A549 (cell line): ENCODE measurements around the gene PNPO. TPM values are rescaled to one million over a fixed set of nuclear protein-coding genes. Genes with fewer than 3 reads are reported as not detected.

Source experiments
- ATAC-seq, 2 experiments: fragments of 200-7000 bp in 1 of 2; fragments of >200 bp in 1 of 2; cut with Nextera tagmentation in 1 of 2; cut with Tn5 transposase in 1 of 2; 3 replicates each; pipeline versions ENCODE4 v1.8.0 to v1.9.1; 2018 to 2020; ENCODE audit warnings: mild to moderate bottlenecking in 1 of 2, moderate library complexity in 1 of 2
- CTCF ChIA-PET: fragments of 300-600 bp; sonication (Branson Sonifier 250); formaldehyde crosslinking; extraction: SDS; loops from one replicate; lab custom pipeline; 2021; ENCODE audit warnings: antibody characterized with exemption, inconsistent platforms; lab: Yijun Ruan, JAX
- POLR2A ChIA-PET: fragments of 350-600 bp; formaldehyde crosslinking; extraction: SDS; loops from one replicate; lab custom pipeline; 2021; ENCODE audit warnings: antibody characterized with exemption, inconsistent platforms; lab: Yijun Ruan, JAX
- DNase-seq, 2 experiments: peaks; one replicate each; pipeline versions ENCODE4 v3.0.0 to v3.0.0-alpha.2; 2011 to 2016; ENCODE audit warnings: low read depth in 1 of 2, low spot score in 1 of 2
- FAIRE-seq: peaks from 2 replicates; lab custom pipeline; 2011; peaks lifted over from hg19 to GRCh38; lab: Jason Lieb, UNC
- H3K27ac ChIP-seq, 2 experiments: fragments of >200 bp; sonication (Bioruptor Twin); formaldehyde crosslinking; 3 replicates each; pipeline ENCODE4 v1.5.1; 2016 to 2017
- H3K4me1 ChIP-seq: fragments of >200 bp; sonication (Bioruptor Twin); formaldehyde crosslinking; 3 replicates; pipeline ENCODE4 v1.6.1; 2016
- H3K4me2 ChIP-seq: fragments of >200 bp; sonication (Bioruptor Twin); formaldehyde crosslinking; 3 replicates; pipeline ENCODE4 v1.6.1; 2016
- H3K4me3 ChIP-seq: fragments of >200 bp; sonication (Bioruptor Twin); formaldehyde crosslinking; 3 replicates; pipeline ENCODE4 v1.5.1; 2016
- H3K9me3 ChIP-seq: fragments of >200 bp; sonication (Bioruptor Twin); formaldehyde crosslinking; 3 replicates; pipeline ENCODE4 v1.6.1; 2016
- BCL3 ChIP-seq: fragments of >200 bp; sonication (Bioruptor Twin); formaldehyde crosslinking; IDR thresholded peaks from 3 replicates; pipeline ENCODE4 v1.6.1; 2016
- CBX8 ChIP-seq: fragments of 200-600 bp; sonication (generic); IDR thresholded peaks from 2 replicates; pipeline ENCODE4 v1.6.1; 2016
- CHD4 ChIP-seq: fragments of 200-600 bp; sonication (generic); IDR thresholded peaks from 2 replicates; pipeline ENCODE4 v1.6.1; 2016; ENCODE audit warnings: antibody characterized with exemption, mild to moderate bottlenecking, borderline replicate concordance
- CTCF ChIP-seq: fragments of >200 bp; sonication (Bioruptor Twin); formaldehyde crosslinking; IDR thresholded peaks from 3 replicates; pipeline ENCODE4 v1.5.1; 2016
- E2F6 ChIP-seq: IDR thresholded peaks from 2 replicates; pipeline ENCODE4 v1.6.1; 2012; ENCODE audit warnings: low read depth, borderline replicate concordance
- ELK1 ChIP-seq: fragments of 150-350 bp; IDR thresholded peaks from 2 replicates; pipeline ENCODE4 v1.6.1; 2014; ENCODE audit warnings: low read depth, mild to moderate bottlenecking, low read length
- EP300 ChIP-seq, 2 experiments: fragments of >200 bp; sonication (Bioruptor Twin); formaldehyde crosslinking; IDR thresholded peaks; 2 replicates in 1 of 2; 3 replicates in 1 of 2; pipeline ENCODE4 v1.6.1; 2016 to 2017
- HOXB13 ChIP-seq: fragments of 250-450 bp; sonication (Bioruptor Pico); IDR thresholded peaks from 2 replicates; pipeline ENCODE4 v1.5.0; 2020; ENCODE audit warnings: low read depth, mild to moderate bottlenecking, moderate library complexity
- HOXB5 ChIP-seq: fragments of 250-450 bp; sonication (Bioruptor Pico); IDR thresholded peaks from 2 replicates; pipeline ENCODE4 v1.5.0; 2020; ENCODE audit warnings: mild to moderate bottlenecking, moderate library complexity
- JUNB ChIP-seq: fragments of >200 bp; sonication (Bioruptor Twin); formaldehyde crosslinking; IDR thresholded peaks from 2 replicates; pipeline ENCODE4 v1.6.1; 2016
- KDM1A ChIP-seq: fragments of 200-600 bp; sonication (generic); IDR thresholded peaks from 2 replicates; pipeline ENCODE4 v1.6.1; 2016; ENCODE audit warnings: low read depth, mild to moderate bottlenecking
- MAFK ChIP-seq: fragments of 450-650 bp; IDR thresholded peaks from 2 replicates; pipeline ENCODE4 v1.6.1; 2014; ENCODE audit not compliant: partially characterized antibody
- MAZ ChIP-seq: fragments of 150-350 bp; IDR thresholded peaks from 2 replicates; pipeline ENCODE4 v1.6.1; 2014; ENCODE audit warnings: antibody characterized with exemption, low read depth, low read length, borderline replicate concordance
- NR3C1 ChIP-seq: fragments of >200 bp; sonication (Bioruptor Twin); formaldehyde crosslinking; IDR thresholded peaks from 3 replicates; pipeline ENCODE4 v1.6.1; 2017
- PBX3 ChIP-seq: IDR thresholded peaks from 2 replicates; pipeline ENCODE4 v1.6.1; 2012
- RARB ChIP-seq: fragments of 250-450 bp; sonication (Bioruptor Pico); IDR thresholded peaks from 2 replicates; pipeline ENCODE4 v1.8.0; 2021; ENCODE audit warnings: mild to moderate bottlenecking, moderate library complexity
- RCOR1 ChIP-seq: fragments of 150-350 bp; IDR thresholded peaks from 2 replicates; pipeline ENCODE4 v1.6.1; 2014; ENCODE audit warnings: antibody characterized with exemption, low read length, low read depth
- RFX5 ChIP-seq: fragments of 450-650 bp; IDR thresholded peaks from 2 replicates; pipeline ENCODE4 v1.7.1; 2014; ENCODE audit warnings: antibody characterized with exemption, mild to moderate bottlenecking, moderate library complexity
- SMC3 ChIP-seq: fragments of >200 bp; sonication (Bioruptor Twin); formaldehyde crosslinking; IDR thresholded peaks from 3 replicates; pipeline ENCODE4 v1.6.1; 2018; ENCODE audit warnings: inconsistent platforms
- SREBF2 ChIP-seq: fragments of 450-650 bp; IDR thresholded peaks from 2 replicates; pipeline ENCODE4 v1.6.1; 2014; ENCODE audit warnings: mild to moderate bottlenecking, moderate library complexity
- ZFP36 ChIP-seq: fragments of 450-650 bp; IDR thresholded peaks from 2 replicates; pipeline ENCODE4 v1.6.1; 2014; ENCODE audit warnings: borderline replicate concordance; ENCODE audit not compliant: partially characterized antibody
- ZSCAN20 ChIP-seq: fragments of 250-450 bp; sonication (Bioruptor Pico); IDR thresholded peaks from 2 replicates; pipeline ENCODE4 v1.8.0; 2022; ENCODE audit warnings: mild to moderate bottlenecking, moderate library complexity
- WGBS: methylation state at CpG from one replicate; pipeline ENCODE4 v1.1.6; 2017; ENCODE audit errors: missing lambda C conversion rate; 5-methylcytosine and 5-hydroxymethylcytosine counted together
- polyA plus RNA-seq, 4 experiments: library from polyadenylated mRNA; depleted of rRNA in 3 of 4; stranded (reverse); fragments of >200 nt; fragmentation: RNase III in 1 of 4; extraction: RNeasy Plus Mini Kit Qiagen cat#74134 plus additional on column Dnase treatment in 1 of 4; gene quantifications; 2 replicates in 3 of 4; 3 replicates in 1 of 4; pipeline ENCODE4 v1.2.3, GENCODE V29; 2011 to 2017

The PNPO gene
- polyA plus RNA-seq, 2 of the 4 experiments (the other 2 are of a cell fraction), result 29.5 to 40.8 TPM

GRCh38 chr17:47989159-47989558, 47.8 kb downstream of the PNPO start:
- WGBS, result 86% methylated on average over 10 of the region's 10 CpGs
- ChIA-PET CTCF (interaction anchor here (0.8 to 38.7 kb wide), 9 partner anchors 10 to 148 kb away, joined by 3 to 1426 read pairs (median 4); partner anchors contain the start of genes PNPO, PRR15L and SCRN2), POLR2A (no interaction called here)
- Histone ChIP-seq H3K4me2 (no peak overlapping the region), H3K9me3 (no peaks in the 10 kb centered on the region), H3K4me3 (no peak overlapping the region), H3K4me1 (no peaks in the 10 kb centered on the region), H3K27ac (no peak overlapping the region)
- no peak for ATAC-seq
- TF ChIP-seq MAFK (no peak), RARB (CRISPR knock-in tag) (no peak), PBX3 (no peak), EP300 (IDR thresholded peaks at IDR 0.05) (no peak)
- DNase-seq, result no peak
- FAIRE-seq, result no peak

- no peaks in the 10 kb centered on the region for H3K4me1 ChIP-seq
- DNase-seq, result no peak
- H3K9me3 ChIP-seq, result no peaks in the 10 kb centered on the region
- TF ChIP-seq RFX5 (no peak), ELK1 (no peak), E2F6 (no peak), CHD4 (no peak), NR3C1 (no peak), CBX8 (no peak), SREBF2 (no peak), HOXB5 (CRISPR knock-in tag) (no peak), RCOR1 (no peak), BCL3 (no peak), MAZ (no peak), JUNB (no peak), KDM1A (no peak)
- TF ChIP-seq, all 56 proteins: peak for 0
- ChIA-PET CTCF (interaction anchor here (0.8 to 38.7 kb wide), 9 partner anchors 9 to 149 kb away, joined by 3 to 1426 read pairs (median 4); partner anchors contain the start of genes PNPO, PRR15L and SCRN2), POLR2A (no interaction called here)
- H3K4me2 ChIP-seq, result no peak overlapping the region
- ATAC-seq, result no peak
- WGBS, result 75% methylated on average over 1 of the region's 1 CpG
- no peak overlapping the region for H3K27ac ChIP-seq
- FAIRE-seq, result no peak
- H3K4me3 ChIP-seq, result no peak overlapping the region
These were observed 48.3 kb downstream of the PNPO start for GRCh38 chr17:47989700-47990099.

GRCh38 chr17:47990962-47991731, 49.8 kb downstream of the PNPO start:
- DNase-seq (no peak), ATAC-seq (no peak), FAIRE-seq (no peak)
- TF ChIP-seq E2F6, result no peak
- TF ChIP-seq EP300 (IDR thresholded peaks at IDR 0.05), result no peak
- no peak for TF ChIP-seq HOXB13 (CRISPR knock-in tag)
- TF ChIP-seq SMC3, result no peak
- no peak for TF ChIP-seq CHD4
- no peak for TF ChIP-seq ZSCAN20
- no peak for TF ChIP-seq RCOR1
- no peak for TF ChIP-seq CTCF
- TF ChIP-seq ZFP36, result no peak
- no peak overlapping the region for H3K27ac ChIP-seq
- WGBS, result 78% methylated on average over 13 of the region's 14 CpGs
- no peak overlapping the region for H3K4me2 ChIP-seq
- H3K9me3 ChIP-seq, result no peaks in the 10 kb centered on the region
- CTCF ChIA-PET, result interaction anchor here (1.0 to 38.7 kb wide), 6 partner anchors 8 to 150 kb away, joined by 3 to 1426 read pairs (median 91); partner anchors contain the start of genes PNPO, PRR15L and SCRN2
- H3K4me3 ChIP-seq, result no peak overlapping the region
- POLR2A ChIA-PET, result no interaction called here
- H3K4me1 ChIP-seq, result no peaks in the 10 kb centered on the region
